ENCODE measurements around the gene UACA. TPM values are rescaled to one million over a fixed set of nuclear protein-coding genes. Genes with fewer than 3 reads are reported as not detected.

The UACA gene
- total and polyA plus RNA-seq, 2 donors (not counting 3 experiments of a cell fraction or from before 2014, with no cell fraction given): 167 to 292 TPM

GRCh38 chr15:70611286-70611685, 152.1 kb downstream of the UACA start:
- H3K4me2 ChIP-seq (ENCODE audit: insufficient read depth, low read length): no peak overlapping the region
- H3K79me2 ChIP-seq (ENCODE audit: control insufficient read depth, insufficient read depth, low read length): no peaks in the 10 kb centered on the region
- H3K9me1 ChIP-seq (replicated peaks; ENCODE audit: control insufficient read depth, extremely low read depth, insufficient read depth, low read length): no peaks in the 10 kb centered on the region
- no peaks in the 10 kb centered on the region for H3K4me1 ChIP-seq (ENCODE audit: control insufficient read depth, extremely low read depth, insufficient read depth, low read length)
- H3K36me3 ChIP-seq (ENCODE audit: control insufficient read depth in 2 of 2, extremely low read depth in 1 of 2, insufficient read depth in 2 of 2, low read length in 2 of 2): no peaks in the 10 kb centered on the region
- H3K27me3 ChIP-seq (ENCODE audit: control insufficient read depth in 2 of 2, insufficient read depth in 2 of 2, low read length in 2 of 2): peaks cover 4 to 20% of the 10 kb centered on the region in 2 experiments
- H2AFZ ChIP-seq (ENCODE audit: low read depth, low read length): no peak overlapping the region
- no peak overlapping the region for H3K27ac ChIP-seq (ENCODE audit: insufficient read depth, low read depth, low read length)
- DNase-seq (ENCODE audit: low read depth, low spot score) (no peak), FAIRE-seq (no peak)
- intact Hi-C loops (cut with micrococcal nuclease): no loop called here
- ChIA-PET CTCF (interaction anchor here (0.8 to 1.9 kb wide), 2 partner anchors 11 to 26 kb away, joined by 4 to 5 read pairs; no protein-coding TSS in a partner anchor), POLR2A (no interaction called here)
- dilution Hi-C loops (cut with MboI; ENCODE audit: extremely low pct_ligation_motif_present, low sequenced_read_pairs): no loop called here
- H3K4me3 ChIP-seq (replicated peaks in 1 of 3; ENCODE audit: insufficient read depth in 1 of 3, low read depth in 1 of 3, low read length in 3 of 3): no peak overlapping the region
- no peak for TF ChIP-seq MYC (IDR thresholded peaks at IDR 0.05; ENCODE audit: low read depth, low read length)
- no peak for TF ChIP-seq GATA2 (IDR thresholded peaks at IDR 0.05; ENCODE audit: insufficient read depth, insufficient read length, low read depth, low read length)
- TF ChIP-seq JUN (IDR thresholded peaks at IDR 0.05; ENCODE audit: borderline replicate concordance, insufficient read depth, insufficient read length, low read depth): no peak
- TF ChIP-seq, protein P1, sequence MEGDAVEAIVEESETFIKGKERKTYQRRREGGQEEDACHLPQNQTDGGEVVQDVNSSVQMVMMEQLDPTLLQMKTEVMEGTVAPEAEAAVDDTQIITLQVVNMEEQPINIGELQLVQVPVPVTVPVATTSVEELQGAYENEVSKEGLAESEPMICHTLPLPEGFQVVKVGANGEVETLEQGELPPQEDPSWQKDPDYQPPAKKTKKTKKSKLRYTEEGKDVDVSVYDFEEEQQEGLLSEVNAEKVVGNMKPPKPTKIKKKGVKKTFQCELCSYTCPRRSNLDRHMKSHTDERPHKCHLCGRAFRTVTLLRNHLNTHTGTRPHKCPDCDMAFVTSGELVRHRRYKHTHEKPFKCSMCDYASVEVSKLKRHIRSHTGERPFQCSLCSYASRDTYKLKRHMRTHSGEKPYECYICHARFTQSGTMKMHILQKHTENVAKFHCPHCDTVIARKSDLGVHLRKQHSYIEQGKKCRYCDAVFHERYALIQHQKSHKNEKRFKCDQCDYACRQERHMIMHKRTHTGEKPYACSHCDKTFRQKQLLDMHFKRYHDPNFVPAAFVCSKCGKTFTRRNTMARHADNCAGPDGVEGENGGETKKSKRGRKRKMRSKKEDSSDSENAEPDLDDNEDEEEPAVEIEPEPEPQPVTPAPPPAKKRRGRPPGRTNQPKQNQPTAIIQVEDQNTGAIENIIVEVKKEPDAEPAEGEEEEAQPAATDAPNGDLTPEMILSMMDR (IDR thresholded peaks at IDR 0.05; ENCODE audit: extremely low read depth in 1 of 2, insufficient read depth in 1 of 2, low read depth in 1 of 2, low read length in 2 of 2): no peak
- TF ChIP-seq POLR2A (IDR thresholded peaks at IDR 0.05; ENCODE audit: low read depth, low read length): no peak
- TF ChIP-seq MAX (IDR thresholded peaks at IDR 0.05; ENCODE audit: insufficient read depth, insufficient read length): no peak
- TF ChIP-seq POLR2AphosphoS5 (IDR thresholded peaks at IDR 0.05; ENCODE audit: insufficient read depth, low read depth, low read length): no peak
- TF ChIP-seq EZH2 (IDR thresholded peaks at IDR 0.05; ENCODE audit: borderline replicate concordance, low read depth, low read length, severe bottlenecking): no peak
- TF ChIP-seq FOS (IDR thresholded peaks at IDR 0.05; ENCODE audit: borderline replicate concordance, insufficient read depth, low read length): no peak
- no TSS peak for BruUV-seq (replicated peaks)
- H3K9me3 ChIP-seq (replicated peaks; ENCODE audit: control insufficient read depth, insufficient read depth, low read length): no peaks in the 10 kb centered on the region
- no peaks in the 10 kb centered on the region for H4K20me1 ChIP-seq (replicated peaks; ENCODE audit: control insufficient read depth, extremely low read depth, insufficient read depth, low read length)
- H3K9ac ChIP-seq (replicated peaks; ENCODE audit: extremely low read depth, insufficient read depth, low read length): no peak overlapping the region
